ENCODE data around the gene EIPR1. TPM values are rescaled to one million over a fixed set of nuclear protein-coding genes. Genes with fewer than 3 reads are reported as not detected.
"Not testable (repeated sequence)": the region's sequence is repeated elsewhere in the genome, so short reads cannot be mapped to it uniquely, and the experiment has no call there.

The EIPR1 gene
- polyA plus RNA-seq, 5 donors: 18.7 to 22.0 (median 20.3) TPM

GRCh38 chr2:3214806-3215404 is 162.7 kb downstream of the EIPR1 start:
- DNase-seq: no peak

GRCh38 chr2:3214065-3214464 is 163.6 kb downstream of the EIPR1 start:
- DNase-seq: no peak

GRCh38 chr2:3212984-3213383 is 164.6 kb downstream of the EIPR1 start:
- no peak for DNase-seq

- no peak for DNase-seq
Observed at GRCh38 chr2:3212061-3212362, 165.6 kb downstream of the EIPR1 start.

- DNase-seq: no peak
Observed at GRCh38 chr2:3211256-3212060, 166.2 kb downstream of the EIPR1 start.

GRCh38 chr2:3210257-3210656 is 167.4 kb downstream of the EIPR1 start:
- no peak for DNase-seq

GRCh38 chr2:3209258-3209657 is 168.4 kb downstream of the EIPR1 start:
- DNase-seq: no peak

GRCh38 chr2:3208591-3208990 is 169.0 kb downstream of the EIPR1 start:
- no peak for DNase-seq

- DNase-seq: no peak
Observed at GRCh38 chr2:3208179-3208578, 169.4 kb downstream of the EIPR1 start.

GRCh38 chr2:3207091-3207491 is 170.5 kb downstream of the EIPR1 start:
- DNase-seq: no peak

GRCh38 chr2:3205845-3206244 is 171.8 kb downstream of the EIPR1 start:
- no peak for DNase-seq

- DNase-seq: no peak
Observed at GRCh38 chr2:3204031-3204821, 173.4 kb downstream of the EIPR1 start.

- no peak for DNase-seq
Observed at GRCh38 chr2:3203497-3204019, 174.1 kb downstream of the EIPR1 start.

GRCh38 chr2:3202926-3203325 is 174.7 kb downstream of the EIPR1 start:
- no peak for DNase-seq

- DNase-seq: no peak
Observed at GRCh38 chr2:3201281-3201680, 176.3 kb downstream of the EIPR1 start.

- DNase-seq: no peak
Observed at GRCh38 chr2:3200420-3200939, 177.1 kb downstream of the EIPR1 start.

GRCh38 chr2:3199627-3200345 is 177.8 kb downstream of the EIPR1 start:
- DNase-seq: no peak

- DNase-seq: not testable (repeated sequence)
Observed at GRCh38 chr2:3198671-3199192, 178.9 kb downstream of the EIPR1 start.

GRCh38 chr2:3198119-3198518 is 179.5 kb downstream of the EIPR1 start:
- no peak for DNase-seq

- DNase-seq: no peak
Observed at GRCh38 chr2:3197308-3197707, 180.3 kb downstream of the EIPR1 start.

- no peak for DNase-seq
Observed at GRCh38 chr2:3196716-3197115, 180.9 kb downstream of the EIPR1 start.
